Nephron (organoid): Measurements from ENCODE around the gene PGC.
A peak's percentile ranks its signal among the peaks of the same experiment; 100 is the strongest.

Experiments
- H3K27ac Mint-ChIP-seq, 3 experiments: 2 replicates each; pipeline ENCODE4 v1.8.0; 2020; ENCODE audit warnings: mixed read lengths in 3 of 3, mild to moderate bottlenecking in 2 of 3, moderate library complexity in 1 of 3
- H3K27me3 Mint-ChIP-seq: 2 replicates; pipeline ENCODE4 v1.8.0; 2021; ENCODE audit warnings: low read depth, mild to moderate bottlenecking, moderate library complexity, mixed read lengths
- H3K36me3 Mint-ChIP-seq: 2 replicates; pipeline ENCODE4 v1.8.0; 2020; ENCODE audit warnings: low read depth, mixed read lengths
- H3K4me1 Mint-ChIP-seq: 2 replicates; pipeline ENCODE4 v1.8.0; 2020; ENCODE audit warnings: mixed read lengths
- H3K4me3 Mint-ChIP-seq, 3 experiments: 2 replicates each; pipeline ENCODE4 v1.8.0; 2020; ENCODE audit warnings: mild to moderate bottlenecking in 3 of 3, mixed read lengths in 3 of 3, moderate library complexity in 2 of 3
- H3K9me3 Mint-ChIP-seq: 2 replicates; pipeline ENCODE4 v1.8.0; 2020; ENCODE audit warnings: mixed read lengths
- CTCF ChIP-seq, 3 experiments: fragments of 200-600 bp; sonication (generic); IDR thresholded peaks; one replicate each; pipeline ENCODE4 v1.5.0; 2021; ENCODE audit warnings: antibody characterized with exemption in 3 of 3; ENCODE audit not compliant: unreplicated experiment in 3 of 3

PGC gene

DNA sequence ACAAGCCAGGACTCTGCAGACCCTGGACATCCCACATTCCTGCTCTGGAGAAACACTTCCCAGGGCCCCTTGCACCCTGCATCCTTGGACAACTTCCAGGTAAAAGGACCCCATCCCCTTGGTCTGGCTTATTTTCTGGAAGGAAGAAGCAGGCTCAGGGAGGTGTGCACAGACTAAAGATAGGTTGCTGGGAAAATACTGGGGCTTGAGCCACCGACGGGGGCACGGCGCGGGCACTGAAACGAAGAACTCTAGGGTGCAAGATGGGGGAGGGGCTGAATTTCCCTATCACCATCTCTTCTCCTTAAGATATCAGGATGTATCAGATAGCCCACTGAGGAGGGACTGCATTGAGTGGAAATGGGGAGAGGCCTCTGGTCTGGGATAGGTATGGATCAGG, 31.7 kb upstream of the PGC start:
- peak overlapping the region; percentile 61 to 81 (median 80) for H3K27ac Mint-ChIP-seq
- peak overlapping the region; percentile 93 to 95 (median 94) for H3K4me3 Mint-ChIP-seq
- no peaks in the 10 kb centered on the region for H3K27me3 Mint-ChIP-seq
- peaks cover 23% of the 10 kb centered on the region for H3K36me3 Mint-ChIP-seq
- peaks cover 17% of the 10 kb centered on the region for H3K4me1 Mint-ChIP-seq
- no peaks in the 10 kb centered on the region for H3K9me3 Mint-ChIP-seq
- no peak for TF ChIP-seq CTCF (IDR thresholded peaks at IDR 0.05; ENCODE audit: unreplicated experiment in 3 of 3)

DNA sequence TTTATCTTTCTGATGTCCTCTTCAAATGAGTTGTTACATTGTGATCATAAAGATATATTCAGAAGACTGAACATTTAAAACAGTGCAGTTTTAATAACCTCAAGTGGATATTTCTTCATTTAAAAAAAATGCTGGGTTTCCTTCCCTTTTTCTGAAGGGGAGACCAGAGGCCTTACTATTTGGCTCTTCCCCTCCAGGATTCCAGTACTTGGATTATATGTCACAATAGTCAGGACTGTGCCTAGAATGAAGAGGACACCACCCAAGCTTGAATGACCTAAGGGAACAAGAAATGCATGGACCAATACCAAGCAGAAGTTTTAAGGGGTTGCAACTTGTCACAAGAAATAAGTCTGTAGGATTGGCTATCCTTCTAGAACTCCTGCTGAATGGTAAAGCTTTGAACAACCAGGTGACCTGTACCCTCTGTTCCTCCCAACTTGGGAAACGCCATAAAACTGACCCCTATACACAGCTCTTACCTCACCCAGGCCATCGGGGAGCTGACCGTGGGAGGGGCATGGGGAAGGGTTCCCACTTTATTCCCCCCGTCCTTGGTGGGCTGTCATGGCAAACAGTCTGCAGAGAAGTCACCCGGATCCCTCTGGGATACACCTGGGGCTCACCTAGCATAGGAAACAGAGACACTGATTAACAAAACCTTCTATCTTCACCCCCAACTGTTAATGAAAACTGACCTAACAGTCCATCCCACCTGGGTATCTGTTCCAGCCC, 30.5 kb upstream of the PGC start:
- Mint-ChIP-seq H3K4me3 (peak overlapping the region; percentile 93 to 95 (median 94)), H3K27me3 (no peaks in the 10 kb centered on the region), H3K9me3 (no peaks in the 10 kb centered on the region), H3K4me1 (peaks cover 15% of the 10 kb centered on the region), H3K27ac (no peak overlapping the region), H3K36me3 (peaks cover 24% of the 10 kb centered on the region)
- TF ChIP-seq CTCF (IDR thresholded peaks at IDR 0.05; ENCODE audit: unreplicated experiment in 3 of 3), result no peak

DNA sequence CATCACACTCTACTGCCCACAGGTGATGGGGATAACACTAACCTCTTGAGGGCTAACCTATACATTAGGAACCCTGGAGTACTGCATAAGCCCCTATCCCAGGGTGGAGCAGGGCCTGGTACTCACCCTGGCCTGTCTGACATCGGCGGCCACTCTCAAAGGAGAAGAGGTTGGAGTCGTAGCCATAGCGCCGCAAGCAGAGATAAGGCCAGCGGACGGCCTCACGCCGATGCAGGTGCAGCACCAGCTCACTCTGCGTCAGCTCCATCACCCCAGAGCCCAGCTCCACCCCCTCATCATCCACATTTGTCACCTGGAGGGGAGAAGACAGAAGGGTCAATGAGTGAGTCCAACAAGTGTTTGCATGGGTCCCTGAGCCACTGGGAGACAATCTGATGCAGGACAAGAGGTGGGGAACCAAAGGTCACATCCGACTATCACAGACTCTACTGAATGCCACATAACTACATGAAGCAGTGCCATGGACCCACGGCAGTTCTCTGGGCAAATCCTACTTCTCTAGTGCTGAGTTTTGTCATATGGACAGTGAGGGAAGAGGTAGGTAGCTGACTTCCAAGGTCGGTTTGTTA, 28.2 kb upstream of the PGC start:
- TF ChIP-seq CTCF (IDR thresholded peaks at IDR 0.05; ENCODE audit: unreplicated experiment in 3 of 3), result no peak
- H3K9me3 Mint-ChIP-seq, result no peaks in the 10 kb centered on the region
- peaks cover 5% of the 10 kb centered on the region for H3K4me1 Mint-ChIP-seq
- peaks cover 41% of the 10 kb centered on the region for H3K36me3 Mint-ChIP-seq
- no peak overlapping the region for H3K4me3 Mint-ChIP-seq
- H3K27ac Mint-ChIP-seq, result no peak overlapping the region
- H3K27me3 Mint-ChIP-seq, result no peaks in the 10 kb centered on the region

GRCh38 chr6:41774841-41775240, 27.6 kb upstream of the PGC start:
- no peak for TF ChIP-seq CTCF (IDR thresholded peaks at IDR 0.05; ENCODE audit: unreplicated experiment in 3 of 3)
- no peak overlapping the region for H3K27ac Mint-ChIP-seq
- H3K4me3 Mint-ChIP-seq, result peak overlapping the region in 1 of 3 experiments; percentile 25

GRCh38 chr6:41771058-41771983, 24.1 kb upstream of the PGC start:
- Mint-ChIP-seq H3K36me3 (peaks cover 46% of the 10 kb centered on the region), H3K9me3 (no peaks in the 10 kb centered on the region), H3K4me3 (no peak overlapping the region), H3K27me3 (no peaks in the 10 kb centered on the region), H3K27ac (no peak overlapping the region), H3K4me1 (peaks cover 6% of the 10 kb centered on the region)
- TF ChIP-seq CTCF (IDR thresholded peaks at IDR 0.05; ENCODE audit: unreplicated experiment in 3 of 3), result no peak

More at GRCh38 chr6:41774841-41775240, 27.6 kb upstream of the PGC start:
- no peaks in the 10 kb centered on the region for H3K9me3 Mint-ChIP-seq
- H3K4me1 Mint-ChIP-seq, result peaks cover 5% of the 10 kb centered on the region
- peaks cover 46% of the 10 kb centered on the region for H3K36me3 Mint-ChIP-seq
- H3K27me3 Mint-ChIP-seq, result no peaks in the 10 kb centered on the region
